Posterior vena cava (tissue), 2 donors: ENCODE measurements around the gene PTX4. TPM values are rescaled to one million over a fixed set of nuclear protein-coding genes. Genes with fewer than 3 reads are reported as not detected.

Source experiments
- DNase-seq: peaks from one replicate; pipeline ENCODE4 v3.0.0-alpha.2; 2020; ENCODE audit warnings: low spot score
- intact Hi-C, 2 donors: fragments of 100-400 bp; cut with DNase I; formaldehyde crosslinking; loops; one replicate each; pipeline versions ENCODE4 v1.14.1 to v1.14.2; 2022 to 2023
- total RNA-seq, 2 donors: library from RNA; stranded (reverse); fragmentation: NEBNext Ultra II Directional; extraction: Animal tissue kit (Norgen Biotek cat#: 25700); gene quantifications; one replicate each; pipeline ENCODE4 v1.2.1, GENCODE V29; 2021
- donor health status: DM: yes; HTN: yes; CAD: no.
- donor health status: DM: yes; HTN: yes; CAD: no.

The PTX4 gene
- total RNA-seq, 2 donors from 2014 or later = 0.14 TPM; not detected in 1

DNA sequence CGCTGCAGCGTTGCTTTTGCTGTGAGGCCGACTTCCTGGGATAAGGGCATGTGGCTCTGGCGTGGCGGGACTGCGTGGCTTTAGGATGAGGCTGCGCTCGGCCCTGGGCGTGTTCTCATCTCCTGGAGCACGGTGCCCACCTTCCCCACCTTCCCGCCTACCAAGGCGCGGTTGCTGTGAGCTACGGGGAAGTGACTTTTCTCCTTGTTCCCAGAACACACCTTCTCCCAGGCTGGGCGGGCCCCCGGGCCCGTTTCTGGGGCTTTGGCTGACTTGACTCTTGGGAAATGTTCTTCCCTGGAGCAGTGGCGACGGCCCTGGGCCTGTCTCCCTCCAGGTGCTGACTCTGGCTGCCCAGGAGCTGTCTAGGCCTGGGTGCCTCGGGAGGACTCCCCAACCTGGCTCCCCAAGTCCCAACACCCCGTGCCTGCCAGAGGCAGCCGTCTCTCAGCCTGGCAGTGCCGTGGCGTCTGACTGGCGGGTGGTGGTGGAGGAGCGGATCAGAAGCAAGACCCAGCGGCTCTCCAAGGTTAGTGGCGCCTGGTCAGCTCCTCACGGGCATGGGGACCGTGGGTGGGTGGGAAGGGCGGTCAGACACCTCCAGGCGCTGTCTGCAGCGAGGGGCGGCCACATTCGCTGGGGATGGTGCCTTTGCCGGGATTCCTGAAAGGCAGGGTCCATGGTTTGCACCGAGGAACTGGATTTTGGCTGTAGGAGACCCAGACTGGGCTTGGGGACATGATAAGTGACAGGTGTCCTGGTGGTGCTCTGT lies 16.5 kb upstream of the PTX4 start:
- intact Hi-C loops = no loop called here
- no peak for DNase-seq

DNA sequence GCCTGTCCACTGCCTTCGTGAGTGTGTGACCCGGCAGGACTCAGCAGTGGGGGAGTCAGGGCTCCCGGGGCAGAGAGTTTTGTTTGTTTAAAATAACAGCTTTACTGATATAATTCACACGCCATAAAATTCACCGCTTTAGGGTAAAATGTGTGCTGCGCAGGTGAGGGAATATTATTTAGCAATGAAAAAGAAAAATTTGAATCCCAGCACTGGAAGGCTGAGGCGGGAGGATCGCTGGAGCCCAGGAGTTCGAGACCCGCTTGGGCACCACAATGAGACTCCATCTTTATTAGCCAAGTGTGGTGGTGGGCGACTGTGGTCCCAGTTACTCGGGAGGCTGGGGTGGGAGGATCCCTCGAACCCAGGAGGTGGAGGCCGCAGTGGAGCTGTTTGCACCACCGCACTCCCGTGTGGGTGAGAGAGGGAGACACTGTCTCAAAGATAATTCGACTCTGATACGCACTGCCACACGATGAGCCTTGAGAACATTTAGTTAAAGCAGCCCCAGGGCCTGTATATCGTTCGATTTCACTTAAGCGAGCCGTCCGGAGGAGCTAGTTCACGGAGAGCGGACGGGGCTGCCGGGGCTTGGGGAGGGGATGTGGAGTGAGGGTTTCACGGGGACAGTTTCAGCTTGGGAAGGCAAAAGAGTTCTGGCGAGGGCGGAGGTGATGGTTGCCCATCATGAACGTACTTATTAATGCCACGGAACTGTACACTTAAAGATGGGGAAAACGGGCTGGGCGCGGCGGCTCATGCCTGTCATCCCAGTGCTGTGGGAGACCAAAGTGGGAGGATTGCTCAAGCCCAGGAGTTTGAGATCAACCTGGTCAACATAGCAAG lies 14.6 kb upstream of the PTX4 start:
- no peak for DNase-seq
- intact Hi-C loops = no loop called here

DNA sequence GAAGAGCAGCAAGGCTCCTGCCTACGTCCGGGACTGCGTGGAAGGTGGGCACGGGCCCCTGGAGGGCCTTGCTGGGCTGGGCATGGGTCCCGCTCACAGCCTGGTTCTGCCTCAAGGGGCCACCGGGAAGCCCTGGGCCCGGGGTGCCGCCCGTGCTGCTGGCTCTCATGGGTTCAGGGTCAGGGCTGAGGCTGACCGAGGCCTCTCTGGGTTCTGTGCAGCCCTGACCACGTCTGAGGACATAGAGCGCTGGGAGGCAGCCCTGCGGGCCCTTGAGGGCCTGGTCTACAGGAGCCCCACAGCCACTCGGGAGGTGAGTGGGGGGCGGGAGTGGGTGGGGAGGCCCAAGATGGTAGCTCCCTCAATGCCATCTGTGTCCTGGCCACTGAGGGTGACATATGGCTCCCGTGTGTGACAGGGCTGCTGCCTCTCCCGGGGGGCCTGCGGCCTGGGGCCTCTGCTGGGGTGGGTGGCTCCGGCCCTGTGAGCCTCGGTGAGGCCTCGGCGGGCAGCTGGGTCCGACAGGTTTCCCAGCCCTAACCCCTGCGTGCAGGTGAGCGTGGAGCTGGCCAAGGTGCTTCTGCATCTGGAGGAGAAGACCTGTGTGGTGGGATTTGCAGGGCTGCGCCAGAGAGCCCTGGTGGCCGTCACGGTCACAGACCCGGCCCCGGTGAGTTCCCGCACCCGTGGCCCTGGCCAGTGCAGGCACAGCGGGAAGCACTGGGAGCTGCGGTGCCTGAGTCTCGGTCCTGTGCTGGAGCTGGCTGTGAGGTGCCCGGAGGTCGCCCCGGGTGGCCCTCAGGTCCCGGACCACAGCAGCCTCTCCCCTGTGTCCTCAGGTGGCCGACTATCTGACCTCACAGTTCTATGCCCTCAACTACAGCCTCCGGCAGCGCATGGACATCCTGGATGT lies 13.6 kb upstream of the PTX4 start:
- intact Hi-C loops = no loop called here

DNA sequence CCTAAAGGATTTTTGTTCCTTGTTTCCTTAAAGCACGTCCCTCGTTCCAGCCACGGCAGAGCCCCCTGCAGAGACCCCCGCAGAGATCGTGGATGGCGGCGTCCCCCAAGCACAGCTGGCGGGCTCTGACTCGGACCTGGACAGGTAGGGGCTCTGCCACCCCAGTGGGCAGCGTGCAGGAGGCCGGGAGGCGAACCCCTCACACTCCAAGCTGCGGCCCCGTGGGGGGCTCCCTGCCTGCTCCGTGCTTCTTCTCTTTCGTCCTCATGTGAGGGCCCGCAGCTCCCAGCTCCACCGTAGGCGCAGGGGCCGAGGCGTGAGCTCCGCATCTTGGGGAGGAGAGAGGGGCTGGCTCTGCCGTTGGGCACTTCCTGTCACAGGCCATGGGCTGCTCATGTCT lies 12.9 kb upstream of the PTX4 start:
- intact Hi-C loops = no loop called here
- DNase-seq = no peak

More for the DNA sequence above, 13.6 kb upstream of the PTX4 start:
- DNase-seq = no peak

DNA sequence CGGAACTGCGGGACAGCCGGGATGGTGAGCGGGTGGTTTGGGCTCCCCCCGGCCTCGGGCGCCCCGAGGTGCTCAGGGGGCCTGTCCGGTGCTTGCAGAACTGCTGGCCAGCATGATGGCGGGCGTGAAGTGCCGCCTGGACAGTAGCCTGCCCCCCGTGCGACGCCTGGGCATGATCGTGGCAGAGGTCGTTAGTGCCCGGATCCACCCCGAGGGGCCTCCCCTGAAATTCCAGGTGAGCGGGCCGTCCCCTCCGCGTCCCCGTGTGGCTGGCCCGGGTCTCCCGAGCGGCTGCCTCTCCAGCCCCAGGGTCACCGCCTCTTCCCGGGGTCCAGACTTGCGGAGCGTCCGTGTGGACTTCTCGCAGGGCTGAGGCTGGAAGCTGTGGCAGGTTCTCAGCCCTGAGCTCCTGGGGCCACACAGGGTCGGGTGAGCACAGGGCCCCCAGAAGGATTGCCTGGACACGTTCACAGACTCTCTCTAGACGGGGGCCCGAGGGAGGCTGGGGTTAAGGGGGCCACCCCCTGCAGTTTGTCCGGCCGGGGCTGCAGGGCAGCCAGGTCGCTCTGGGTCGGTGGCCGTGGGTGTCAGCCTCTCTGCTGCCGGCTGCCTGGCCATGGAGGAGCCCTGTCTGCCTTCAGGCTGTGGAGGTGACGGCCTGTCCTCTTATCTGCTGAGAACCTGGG lies 11.9 kb upstream of the PTX4 start:
- DNase-seq = no peak

DNA sequence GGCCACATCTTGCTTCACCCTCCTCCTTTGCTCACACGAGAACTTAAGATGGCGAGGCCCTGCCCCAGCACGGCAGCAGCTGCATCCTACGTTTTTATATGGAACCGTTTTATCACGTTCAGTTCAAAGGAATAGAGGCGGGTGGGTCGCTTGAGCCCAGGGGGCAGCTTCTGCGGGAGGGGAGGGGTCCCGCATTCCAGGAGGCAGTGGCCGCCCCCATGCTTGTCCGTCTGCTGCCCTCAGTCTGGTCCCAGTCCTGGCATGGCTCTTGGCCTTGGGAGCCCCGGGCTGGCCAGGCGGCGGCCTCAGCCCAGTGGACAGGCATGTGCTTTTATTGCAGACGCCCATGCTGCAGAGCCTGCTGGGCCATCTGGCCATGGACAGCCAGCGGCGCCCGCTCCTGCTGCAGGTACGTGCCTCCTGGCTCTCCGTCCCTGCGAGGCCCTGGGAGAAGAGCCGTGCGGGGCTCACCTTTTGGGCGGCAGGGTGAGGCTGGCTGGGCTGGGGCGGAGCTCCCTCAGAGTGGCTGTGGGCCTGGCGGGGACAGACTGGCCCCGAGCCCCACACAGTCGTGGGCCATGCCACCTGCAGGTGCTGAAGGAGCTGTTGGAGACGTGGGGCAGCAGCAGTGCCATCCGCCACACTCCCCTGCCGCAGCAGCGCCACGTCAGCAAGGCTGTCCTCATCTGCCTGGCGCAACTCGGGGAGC lies 11.2 kb upstream of the PTX4 start:
- intact Hi-C loops = loop anchor here in 1 of 2 donors (10.0 kb wide), 2 partner anchors 55 to 195 kb away; no protein-coding TSS in a partner anchor
- no peak for DNase-seq

More for the DNA sequence above, 11.9 kb upstream of the PTX4 start:
- intact Hi-C loops = no loop called here

GRCh38 chr16:1498899-1499676 lies 10.3 kb upstream of the PTX4 start:
- intact Hi-C loops = loop anchor here in 1 of 2 donors (10.0 kb wide), 2 partner anchors 56 to 196 kb away; no protein-coding TSS in a partner anchor
- DNase-seq = no peak

- DNase-seq = no peak
Observed at GRCh38 chr16:1497014-1497598, 8.4 kb upstream of the PTX4 start.

DNA sequence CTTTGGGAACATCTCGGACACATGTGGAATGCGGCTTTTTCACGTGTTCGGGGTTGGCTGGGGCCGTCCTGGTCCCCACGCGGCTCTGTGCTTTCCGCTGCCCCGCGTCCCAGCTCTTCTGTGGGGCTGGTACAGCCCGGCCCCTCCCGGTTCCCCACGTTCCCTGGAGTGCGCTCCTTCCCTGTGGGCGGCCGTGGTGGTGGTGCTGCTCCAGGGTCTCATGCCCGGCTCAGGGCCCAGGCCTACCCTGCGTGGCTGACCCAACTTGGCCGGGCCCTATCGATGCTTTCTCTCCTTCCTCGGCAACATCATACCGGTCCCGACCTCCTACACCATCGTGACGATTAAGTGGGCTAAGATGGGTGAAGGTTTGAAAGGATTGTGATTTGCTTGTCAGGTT lies 7.7 kb upstream of the PTX4 start:
- DNase-seq = no peak
- intact Hi-C loops = loop anchor here in 1 of 2 donors (10.0 kb wide), 2 partner anchors 58 to 198 kb away; no protein-coding TSS in a partner anchor

More at GRCh38 chr16:1497014-1497598, 8.4 kb upstream of the PTX4 start:
- intact Hi-C loops = loop anchor here in 1 of 2 donors (10.0 kb wide), 2 partner anchors 58 to 198 kb away; no protein-coding TSS in a partner anchor

DNA sequence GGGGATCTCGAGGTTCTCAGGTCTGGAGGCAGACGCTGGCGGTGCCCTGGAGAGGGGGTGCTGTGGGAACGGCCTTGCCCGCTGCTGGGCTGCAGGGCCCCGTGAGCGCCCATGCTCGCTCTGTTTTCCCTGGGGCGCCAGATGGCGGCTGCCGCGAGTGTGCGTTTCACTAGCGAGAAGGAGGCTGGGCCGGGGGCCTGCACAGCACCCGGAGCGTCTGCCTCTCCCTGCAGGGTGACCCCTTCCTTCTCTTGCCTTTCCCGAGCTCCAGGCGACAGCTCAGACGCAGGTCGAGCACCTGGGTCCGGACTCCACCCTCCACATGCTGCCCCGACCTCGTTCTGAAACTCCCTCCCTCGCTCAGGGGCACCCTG lies 7.1 kb upstream of the PTX4 start:
- no peak for DNase-seq
- intact Hi-C loops = loop anchor here in 1 of 2 donors (10.0 kb wide), 2 partner anchors 59 to 199 kb away; no protein-coding TSS in a partner anchor

GRCh38 chr16:1495211-1495888 lies 6.6 kb upstream of the PTX4 start:
- no peak for DNase-seq
- intact Hi-C loops = loop anchor here in 1 of 2 donors (10.0 kb wide), 2 partner anchors 59 to 199 kb away; no protein-coding TSS in a partner anchor

DNA sequence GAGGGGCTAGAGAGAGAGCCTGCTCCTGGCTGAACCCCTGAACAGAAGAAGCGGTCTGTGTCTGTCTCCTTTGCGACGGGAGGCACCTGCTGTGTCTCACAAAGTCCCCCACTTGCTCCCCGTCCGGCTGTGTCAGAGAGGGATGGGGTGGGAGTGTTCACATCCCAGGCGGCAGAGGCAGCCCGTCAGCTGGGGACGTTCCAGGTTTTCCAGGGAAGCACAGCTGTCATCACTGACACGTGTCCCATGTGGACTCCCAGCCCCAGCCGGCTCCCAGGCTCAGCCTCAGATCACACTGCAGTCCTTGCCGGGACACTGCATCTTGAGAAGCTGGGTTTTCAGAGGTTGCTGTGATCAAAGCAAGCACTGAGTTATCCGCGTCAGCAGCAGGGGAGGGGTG lies 6.0 kb upstream of the PTX4 start:
- no peak for DNase-seq
- intact Hi-C loops = loop anchor here in 1 of 2 donors (5.0 to 10.0 kb wide), 3 partner anchors 60 to 200 kb away; no protein-coding TSS in a partner anchor

GRCh38 chr16:1494129-1494640 lies 5.4 kb upstream of the PTX4 start:
- no peak for DNase-seq
- intact Hi-C loops = loop anchor here in 1 of 2 donors (5.0 to 10.0 kb wide), 3 partner anchors 61 to 201 kb away; no protein-coding TSS in a partner anchor

GRCh38 chr16:1493746-1494094 lies 5.0 kb upstream of the PTX4 start:
- intact Hi-C loops = loop anchor here in 1 of 2 donors (5.0 to 10.0 kb wide), 3 partner anchors 61 to 201 kb away; no protein-coding TSS in a partner anchor
- DNase-seq = no peak

GRCh38 chr16:1492923-1493745 lies 4.4 kb upstream of the PTX4 start, which contains the start of gene TELO2:
Gene TELO2 (plus strand): TSS chr16:1493360. CDS start chr16:1494282, 922 bp downstream.
- intact Hi-C loops = loop anchor here in 1 of 2 donors (5.0 to 10.0 kb wide), 3 partner anchors 62 to 202 kb away; no protein-coding TSS in a partner anchor
- peak; percentile 94 for DNase-seq
